Measurements from ENCODE around the gene C16orf78.

C16orf78 gene

GRCh38 chr16:49398761-49399160 lies 25.2 kb downstream of the C16orf78 start:
- DNase-seq = no peak

DNA sequence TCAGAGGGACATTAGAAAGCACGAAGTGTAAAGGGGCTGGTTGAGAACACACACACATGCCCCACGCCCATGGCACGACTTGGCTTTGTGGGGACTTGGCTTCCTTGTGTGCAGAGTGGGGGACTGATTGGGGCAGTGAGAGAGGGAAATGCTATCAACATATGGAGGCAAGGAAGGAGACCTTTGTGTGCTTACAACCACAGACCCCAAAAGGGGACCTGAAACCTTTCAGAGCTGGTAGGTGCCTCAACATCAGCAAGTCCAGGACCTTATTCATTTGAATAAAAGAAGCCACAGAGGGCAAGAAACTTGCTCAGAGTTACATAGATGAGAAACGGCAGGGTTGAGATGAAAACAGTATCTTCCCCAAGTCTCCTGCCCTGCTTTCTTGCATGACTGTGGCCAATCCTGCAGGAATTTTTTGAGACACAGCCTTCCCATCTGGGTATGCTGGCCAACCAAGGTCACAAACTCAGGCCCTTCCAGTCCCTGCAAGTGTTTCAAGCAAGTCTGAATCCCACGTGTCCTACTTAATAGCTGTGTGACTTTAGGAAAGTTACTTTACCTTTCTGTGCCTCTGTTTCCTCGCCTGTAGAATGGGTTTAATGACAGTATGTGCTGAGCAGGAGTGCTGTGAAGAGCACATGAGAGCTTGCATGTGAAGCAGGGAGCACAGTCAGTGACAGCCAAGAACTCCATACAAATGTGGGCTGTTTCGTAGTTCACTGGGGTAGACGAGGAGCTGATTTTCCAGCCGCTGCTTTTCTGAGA lies 26.2 kb downstream of the C16orf78 start:
- no peak for DNase-seq

- DNase-seq = no peak
Measured at GRCh38 chr16:49400611-49401010, 27.0 kb downstream of the C16orf78 start.

- DNase-seq = no peak
Measured at GRCh38 chr16:49405123-49405522, 31.5 kb downstream of the C16orf78 start.

- no peak for DNase-seq
Measured at GRCh38 chr16:49405530-49405929, 31.9 kb downstream of the C16orf78 start.

DNA sequence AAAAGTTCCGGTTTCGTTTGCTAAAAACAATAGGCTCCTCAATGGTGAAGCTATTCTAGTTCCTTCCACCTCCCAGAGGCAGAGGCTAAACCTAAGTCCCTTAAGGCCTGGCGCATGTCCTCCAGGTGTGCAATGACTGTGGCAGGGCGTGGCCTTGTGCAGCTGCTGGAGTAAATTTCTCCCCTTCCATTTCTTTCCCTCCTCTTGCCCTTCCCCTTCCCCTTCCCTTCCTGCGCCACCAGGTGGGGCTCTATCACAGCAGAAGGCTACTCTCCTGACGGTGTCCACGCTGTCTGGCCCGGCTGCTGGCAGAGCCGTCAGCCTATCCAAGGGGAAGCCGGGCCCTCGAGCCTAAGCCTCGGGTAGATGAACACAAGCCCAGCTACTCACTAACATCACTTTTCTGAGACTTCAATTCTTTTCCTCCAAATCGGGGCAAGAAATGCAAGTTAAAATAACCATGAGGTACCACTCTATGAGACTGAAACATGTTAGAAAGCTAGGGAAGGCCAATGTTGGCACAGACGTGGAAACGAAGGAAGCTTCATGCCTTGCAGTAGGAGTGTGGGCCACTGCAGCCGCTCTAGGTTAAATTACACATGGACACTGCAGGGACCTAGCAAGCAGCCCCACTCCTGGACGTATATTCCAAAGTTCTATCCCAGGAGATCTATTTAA lies 34.4 kb downstream of the C16orf78 start:
- DNase-seq = peak; percentile 54

DNA sequence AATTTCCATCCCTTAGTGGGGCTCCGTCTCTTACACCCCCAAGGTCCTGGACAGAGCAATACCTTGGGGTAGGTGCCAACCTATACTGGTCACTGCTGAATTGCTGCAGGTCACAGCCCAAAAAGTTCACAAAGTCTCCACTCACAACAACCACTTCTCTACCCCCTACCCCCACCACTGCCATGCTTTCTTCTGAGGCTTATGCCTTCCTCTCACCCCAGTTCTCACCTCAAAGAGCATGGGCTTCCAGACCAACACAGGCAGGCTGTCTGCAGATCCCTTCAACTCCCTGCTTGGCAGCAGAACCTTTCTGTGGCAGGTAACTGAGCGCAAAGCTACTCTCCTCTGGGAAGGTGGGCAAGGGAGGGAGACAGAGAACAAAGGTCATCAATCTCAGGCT lies 35.5 kb downstream of the C16orf78 start:
- DNase-seq = no peak

DNA sequence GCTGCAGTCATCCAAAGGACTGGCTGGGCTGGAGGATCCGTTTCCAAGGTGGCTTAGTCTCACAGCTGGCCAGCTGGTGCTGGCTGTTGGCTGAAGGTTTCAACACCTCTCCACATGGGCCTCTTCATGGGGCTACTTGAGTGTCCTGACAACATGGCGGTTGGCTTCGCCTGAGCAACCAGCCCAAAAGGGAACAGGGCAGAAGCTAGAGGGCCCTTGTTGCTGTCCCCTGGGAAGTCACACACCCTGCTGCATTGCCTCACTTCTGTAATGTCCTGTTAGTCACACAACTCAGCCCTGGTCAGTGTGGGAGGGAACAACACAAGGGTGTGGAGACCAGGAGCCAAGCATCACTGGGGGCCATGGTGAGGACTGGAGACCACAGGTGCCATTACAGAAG lies 36.6 kb downstream of the C16orf78 start:
- DNase-seq = no peak

GRCh38 chr16:49411121-49411970 lies 37.7 kb downstream of the C16orf78 start:
- DNase-seq = no peak

GRCh38 chr16:49414671-49415070 lies 41.1 kb downstream of the C16orf78 start:
- no peak for DNase-seq

- no peak for DNase-seq
Measured at GRCh38 chr16:49415083-49415482, 41.5 kb downstream of the C16orf78 start.

GRCh38 chr16:49416001-49416675 lies 42.5 kb downstream of the C16orf78 start:
- no peak for DNase-seq

DNA sequence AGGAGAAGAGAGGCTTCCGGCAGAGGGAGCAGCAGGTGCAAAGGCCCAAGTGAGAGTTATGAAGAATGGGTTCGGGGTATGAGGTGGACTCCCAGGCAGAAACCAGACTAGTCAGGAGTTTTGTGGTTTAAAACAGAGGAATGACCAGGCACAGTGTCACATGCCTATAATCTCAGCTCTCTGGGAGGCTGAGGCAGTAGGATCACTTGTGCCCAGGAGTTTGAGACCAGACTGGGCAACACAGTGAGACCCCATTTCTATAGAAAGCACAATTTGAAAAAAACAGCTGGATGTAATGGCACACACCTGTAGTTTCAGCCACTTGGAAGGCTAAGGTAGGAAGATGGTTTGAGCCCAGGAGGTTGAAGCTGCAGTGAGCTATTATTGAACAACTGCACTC lies 43.8 kb downstream of the C16orf78 start:
- DNase-seq = no peak

GRCh38 chr16:49419006-49419405 lies 45.4 kb downstream of the C16orf78 start:
- no peak for DNase-seq

- DNase-seq = no peak
Measured at GRCh38 chr16:49419862-49420261, 46.3 kb downstream of the C16orf78 start.

- DNase-seq = no peak
Measured at GRCh38 chr16:49422896-49423295, 49.3 kb downstream of the C16orf78 start.

GRCh38 chr16:49424961-49425360 lies 51.4 kb downstream of the C16orf78 start:
- DNase-seq = no peak

DNA sequence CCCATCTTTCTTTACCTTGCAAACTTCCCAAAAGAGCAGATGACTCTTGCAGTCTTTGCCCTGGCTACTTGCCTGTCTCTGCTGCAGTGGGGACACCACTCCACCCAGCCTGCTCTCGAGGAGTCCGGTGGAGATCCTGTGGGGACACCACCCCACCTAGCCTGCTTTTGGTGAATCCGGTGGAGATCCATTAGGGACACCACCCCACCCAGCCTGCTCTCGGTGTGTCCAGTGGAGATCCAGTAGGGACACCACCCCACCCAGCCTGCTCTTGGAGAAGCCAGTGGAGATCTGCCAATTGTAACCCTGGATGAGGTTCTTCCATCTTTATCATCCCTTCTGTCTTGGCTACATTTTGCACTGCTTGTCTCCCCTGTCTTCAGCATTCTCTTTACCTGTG lies 54.2 kb downstream of the C16orf78 start:
- no peak for DNase-seq

- DNase-seq = no peak
Measured at GRCh38 chr16:49428808-49429207, 55.2 kb downstream of the C16orf78 start.

DNA sequence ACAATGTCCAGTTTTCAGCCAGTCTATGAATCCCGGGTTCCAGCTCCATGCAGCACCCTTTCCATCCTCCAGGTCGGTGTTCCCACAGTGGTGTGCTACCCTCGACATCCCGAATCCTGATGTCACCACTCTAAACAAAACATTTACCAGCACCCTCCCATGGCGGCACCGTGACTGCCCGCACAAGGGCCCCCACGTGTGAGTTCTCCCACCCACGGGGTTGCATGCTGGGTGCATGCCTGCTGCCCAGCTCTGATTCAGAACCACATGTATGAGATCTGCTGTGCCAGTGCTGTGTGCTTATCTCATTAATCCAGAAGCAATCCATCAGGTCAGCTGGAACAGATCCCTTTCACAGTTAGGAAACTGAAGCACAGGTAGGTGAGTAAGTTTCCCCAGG lies 57.4 kb downstream of the C16orf78 start:
- no peak for DNase-seq

DNA sequence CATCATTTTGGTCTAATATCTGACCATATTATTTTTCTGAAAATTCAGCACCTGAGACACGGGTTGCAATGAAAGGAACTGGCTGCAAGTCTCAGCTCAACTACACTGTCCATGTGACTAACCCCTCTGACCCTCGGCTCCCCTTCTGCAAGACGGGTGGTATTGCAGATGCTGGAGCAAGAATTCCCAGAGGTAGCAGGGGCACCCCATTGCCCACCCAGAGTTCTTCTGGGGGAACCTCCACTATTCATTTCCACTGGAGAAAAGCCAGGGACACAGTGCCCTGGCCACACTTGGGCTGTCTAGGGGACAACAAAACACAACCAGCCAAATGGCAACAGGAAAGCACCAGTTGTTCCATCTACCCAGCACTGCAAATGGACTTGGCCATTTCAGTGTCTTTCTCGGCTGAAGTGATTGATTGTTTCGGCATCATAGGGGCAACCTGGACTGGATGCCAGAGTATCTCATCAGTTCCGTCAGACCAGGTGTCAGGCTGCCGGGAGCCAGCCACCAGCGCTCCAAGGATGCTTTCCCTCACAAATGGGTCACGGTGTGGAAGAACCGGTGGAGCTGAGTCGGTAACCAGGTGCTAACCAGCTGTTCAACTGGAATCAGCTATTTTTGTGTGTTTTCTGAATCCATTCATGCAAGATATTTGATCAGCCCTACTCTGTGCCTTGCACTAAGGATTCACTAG lies 58.1 kb downstream of the C16orf78 start:
- DNase-seq = no peak

- DNase-seq = no peak
Measured at GRCh38 chr16:49434733-49435132, 61.1 kb downstream of the C16orf78 start.
